Neural cell (in vitro differentiated cells): ENCODE results near the gene EMC9. TPM values are rescaled to one million over a fixed set of nuclear protein-coding genes. Genes with fewer than 3 reads are reported as not detected.

Experiments used
- H2AFZ ChIP-seq: fragments of 200-600, 300-800 bp; sonication (generic), shearing (Covaris generic); 2 replicates; pipeline ENCODE4 v1.6.0; 2014; ENCODE audit warnings: low read depth, mild to moderate bottlenecking, antibody characterized with exemption, low read length, moderate library complexity
- H3F3A ChIP-seq: fragments of 200-600 bp; shearing (Covaris generic); 2 replicates; pipeline ENCODE4 v1.6.1; 2016; ENCODE audit warnings: mild to moderate bottlenecking, moderate library complexity, mixed read lengths, antibody characterized with exemption, low read length; ENCODE audit not compliant: insufficient read depth, poor library complexity, severe bottlenecking
- H3K27ac ChIP-seq: fragments of 200-600, 300-800 bp; sonication (generic), shearing (Covaris generic); 2 replicates; pipeline ENCODE4 v1.5.1; 2014; ENCODE audit warnings: mild to moderate bottlenecking, low read length, moderate library complexity
- H3K27me3 ChIP-seq: fragments of 300-800, 200-600 bp; sonication (generic), shearing (Covaris generic); 2 replicates; pipeline ENCODE4 v1.6.0; 2014; ENCODE audit warnings: mild to moderate bottlenecking, low read depth, low read length, moderate library complexity; ENCODE audit not compliant: insufficient read depth
- H3K36me3 ChIP-seq: fragments of 300-800, 200-600 bp; sonication (generic), shearing (Covaris generic); 2 replicates; pipeline ENCODE4 v1.5.1; 2014; ENCODE audit warnings: mild to moderate bottlenecking, antibody characterized with exemption, low read length, moderate library complexity; ENCODE audit not compliant: insufficient read depth
- H3K4me2 ChIP-seq: fragments of 300-800, 200-600 bp; sonication (generic), shearing (Covaris generic); 2 replicates; pipeline ENCODE4 v1.6.0; 2014; ENCODE audit warnings: mild to moderate bottlenecking, low read length
- H3K4me3 ChIP-seq: fragments of 300-800, 200-600 bp; sonication (generic), shearing (Covaris generic); 2 replicates; pipeline ENCODE4 v1.5.1; 2014; ENCODE audit warnings: mild to moderate bottlenecking, low read length, moderate library complexity
- H3K79me2 ChIP-seq: fragments of 200-600 bp; shearing (Covaris generic); replicated peaks from 2 replicates; pipeline ENCODE4 v1.6.0; 2014; ENCODE audit warnings: mild to moderate bottlenecking, low read length, moderate library complexity; ENCODE audit not compliant: insufficient read depth
- H3K9ac ChIP-seq: fragments of 300-800, 200-600 bp; sonication (generic), shearing (Covaris generic); 2 replicates; pipeline ENCODE4 v1.6.1; 2016; ENCODE audit warnings: mild to moderate bottlenecking, low read length, mixed read lengths
- H3K9me2 ChIP-seq: fragments of 200-600 bp; shearing (Covaris generic); 2 replicates; pipeline ENCODE4 v1.6.1; 2016; ENCODE audit warnings: mild to moderate bottlenecking, low read length, mixed read lengths; ENCODE audit not compliant: insufficient read depth
- H3K9me3 ChIP-seq: fragments of 200-600, 300-800 bp; sonication (generic), shearing (Covaris generic); 2 replicates; pipeline ENCODE4 v1.6.1; 2016; ENCODE audit warnings: mild to moderate bottlenecking, mixed run types, low read length, moderate library complexity, mixed read lengths
- H4K20me1 ChIP-seq: fragments of 200-600 bp; shearing (Covaris generic); 2 replicates; pipeline ENCODE4 v1.6.1; 2016; ENCODE audit warnings: mild to moderate bottlenecking, mixed run types; ENCODE audit not compliant: insufficient read depth
- EP300 ChIP-seq: fragments of 450-650 bp; conservative IDR thresholded peaks from 2 replicates; pipeline ENCODE4 v1.6.1; 2014; ENCODE audit warnings: antibody characterized with exemption, mild to moderate bottlenecking, moderate library complexity; ENCODE audit not compliant: poor library complexity, severe bottlenecking
- EZH2 ChIP-seq: fragments of 200-600, 300-800 bp; shearing (Covaris generic), sonication (generic); IDR thresholded peaks from 2 replicates; pipeline ENCODE4 v1.6.1; 2014; ENCODE audit warnings: antibody characterized with exemption, low read length, borderline replicate concordance, mild to moderate bottlenecking; ENCODE audit not compliant: insufficient read depth, poor library complexity, severe bottlenecking
- MXI1 ChIP-seq: fragments of 450-650 bp; conservative IDR thresholded peaks from 2 replicates; pipeline ENCODE4 v1.6.1; 2014; ENCODE audit warnings: antibody characterized with exemption, mild to moderate bottlenecking; ENCODE audit not compliant: poor library complexity, severe bottlenecking
- POLR2AphosphoS5 ChIP-seq: IDR thresholded peaks from 2 replicates; pipeline ENCODE4 v1.6.1; 2012
- RAD21 ChIP-seq: fragments of 450-650 bp; conservative IDR thresholded peaks from 2 replicates; pipeline ENCODE4 v1.6.1; 2014; ENCODE audit warnings: antibody characterized with exemption, mild to moderate bottlenecking, moderate library complexity
- SMC3 ChIP-seq: fragments of 450-650 bp; conservative IDR thresholded peaks from 2 replicates; pipeline ENCODE4 v1.6.1; 2014; ENCODE audit warnings: antibody characterized with exemption, mild to moderate bottlenecking, moderate library complexity; ENCODE audit not compliant: poor library complexity
- TAF1 ChIP-seq: IDR thresholded peaks from 2 replicates; pipeline ENCODE4 v1.6.1; 2012; ENCODE audit warnings: low read depth
- polyA plus RNA-seq: library from polyadenylated mRNA; depleted of rRNA; stranded (reverse); fragments of >200 nt; gene quantifications from 2 replicates; pipeline ENCODE4 v1.2.3, GENCODE V29; 2014
- TF ChIP-seq, protein P1 (sequence below): fragments of 450-650 bp; IDR thresholded peaks from 2 replicates; pipeline ENCODE4 v1.5.1; 2014; ENCODE audit warnings: antibody characterized with exemption, mild to moderate bottlenecking, moderate library complexity; ENCODE audit not compliant: poor library complexity, severe bottlenecking
- TF ChIP-seq, protein P2 (sequence below): IDR thresholded peaks from 2 replicates; pipeline ENCODE4 v1.6.1; 2012; ENCODE audit warnings: borderline replicate concordance

The EMC9 gene
- polyA plus RNA-seq, 1 donor from 2014 or later: 45.1 TPM

DNA sequence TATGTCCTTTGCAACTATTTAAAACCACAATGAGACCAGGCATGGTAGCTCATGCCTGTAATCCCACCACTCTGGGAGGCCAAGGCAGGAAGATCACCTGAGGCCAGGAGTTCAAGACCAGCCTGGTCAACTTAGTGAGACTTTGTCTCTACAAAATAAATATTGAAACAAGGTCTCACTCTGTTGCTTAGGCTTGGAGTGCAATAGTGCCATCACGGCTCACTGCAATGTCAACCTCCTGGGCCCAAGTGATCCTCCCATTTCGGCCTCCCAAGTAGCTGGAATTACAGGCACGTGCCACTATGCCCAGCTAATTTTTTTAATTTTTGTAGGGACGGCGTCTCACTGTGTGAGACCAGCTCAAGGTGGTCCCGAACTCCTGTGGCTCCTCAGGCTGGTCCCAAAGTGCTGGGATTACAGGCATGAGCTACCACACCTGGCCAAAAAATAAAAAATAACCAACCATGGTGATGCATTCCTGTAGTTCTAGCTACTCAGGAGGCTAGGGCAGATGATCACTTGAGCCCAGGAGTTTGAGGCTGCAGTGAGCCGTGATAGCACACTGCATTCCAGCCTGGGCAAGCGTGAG lies 11.9 kb downstream of the EMC9 start:
- no peak overlapping the region for H3K4me3 ChIP-seq
- H3K9me3 ChIP-seq: no peaks in the 10 kb centered on the region
- no peaks in the 10 kb centered on the region for H3K36me3 ChIP-seq
- H3K27me3 ChIP-seq: no peaks in the 10 kb centered on the region
- H3K9ac ChIP-seq: no peak overlapping the region
- H2AFZ ChIP-seq: no peak overlapping the region
- TF ChIP-seq RAD21: no peak
- no peak for TF ChIP-seq POLR2AphosphoS5
- no peak for TF ChIP-seq MXI1
- TF ChIP-seq TAF1: no peak
- no peak for TF ChIP-seq EP300
- TF ChIP-seq, protein P1, sequence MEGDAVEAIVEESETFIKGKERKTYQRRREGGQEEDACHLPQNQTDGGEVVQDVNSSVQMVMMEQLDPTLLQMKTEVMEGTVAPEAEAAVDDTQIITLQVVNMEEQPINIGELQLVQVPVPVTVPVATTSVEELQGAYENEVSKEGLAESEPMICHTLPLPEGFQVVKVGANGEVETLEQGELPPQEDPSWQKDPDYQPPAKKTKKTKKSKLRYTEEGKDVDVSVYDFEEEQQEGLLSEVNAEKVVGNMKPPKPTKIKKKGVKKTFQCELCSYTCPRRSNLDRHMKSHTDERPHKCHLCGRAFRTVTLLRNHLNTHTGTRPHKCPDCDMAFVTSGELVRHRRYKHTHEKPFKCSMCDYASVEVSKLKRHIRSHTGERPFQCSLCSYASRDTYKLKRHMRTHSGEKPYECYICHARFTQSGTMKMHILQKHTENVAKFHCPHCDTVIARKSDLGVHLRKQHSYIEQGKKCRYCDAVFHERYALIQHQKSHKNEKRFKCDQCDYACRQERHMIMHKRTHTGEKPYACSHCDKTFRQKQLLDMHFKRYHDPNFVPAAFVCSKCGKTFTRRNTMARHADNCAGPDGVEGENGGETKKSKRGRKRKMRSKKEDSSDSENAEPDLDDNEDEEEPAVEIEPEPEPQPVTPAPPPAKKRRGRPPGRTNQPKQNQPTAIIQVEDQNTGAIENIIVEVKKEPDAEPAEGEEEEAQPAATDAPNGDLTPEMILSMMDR: no peak
- no peak for TF ChIP-seq EZH2
- TF ChIP-seq, protein P2, sequence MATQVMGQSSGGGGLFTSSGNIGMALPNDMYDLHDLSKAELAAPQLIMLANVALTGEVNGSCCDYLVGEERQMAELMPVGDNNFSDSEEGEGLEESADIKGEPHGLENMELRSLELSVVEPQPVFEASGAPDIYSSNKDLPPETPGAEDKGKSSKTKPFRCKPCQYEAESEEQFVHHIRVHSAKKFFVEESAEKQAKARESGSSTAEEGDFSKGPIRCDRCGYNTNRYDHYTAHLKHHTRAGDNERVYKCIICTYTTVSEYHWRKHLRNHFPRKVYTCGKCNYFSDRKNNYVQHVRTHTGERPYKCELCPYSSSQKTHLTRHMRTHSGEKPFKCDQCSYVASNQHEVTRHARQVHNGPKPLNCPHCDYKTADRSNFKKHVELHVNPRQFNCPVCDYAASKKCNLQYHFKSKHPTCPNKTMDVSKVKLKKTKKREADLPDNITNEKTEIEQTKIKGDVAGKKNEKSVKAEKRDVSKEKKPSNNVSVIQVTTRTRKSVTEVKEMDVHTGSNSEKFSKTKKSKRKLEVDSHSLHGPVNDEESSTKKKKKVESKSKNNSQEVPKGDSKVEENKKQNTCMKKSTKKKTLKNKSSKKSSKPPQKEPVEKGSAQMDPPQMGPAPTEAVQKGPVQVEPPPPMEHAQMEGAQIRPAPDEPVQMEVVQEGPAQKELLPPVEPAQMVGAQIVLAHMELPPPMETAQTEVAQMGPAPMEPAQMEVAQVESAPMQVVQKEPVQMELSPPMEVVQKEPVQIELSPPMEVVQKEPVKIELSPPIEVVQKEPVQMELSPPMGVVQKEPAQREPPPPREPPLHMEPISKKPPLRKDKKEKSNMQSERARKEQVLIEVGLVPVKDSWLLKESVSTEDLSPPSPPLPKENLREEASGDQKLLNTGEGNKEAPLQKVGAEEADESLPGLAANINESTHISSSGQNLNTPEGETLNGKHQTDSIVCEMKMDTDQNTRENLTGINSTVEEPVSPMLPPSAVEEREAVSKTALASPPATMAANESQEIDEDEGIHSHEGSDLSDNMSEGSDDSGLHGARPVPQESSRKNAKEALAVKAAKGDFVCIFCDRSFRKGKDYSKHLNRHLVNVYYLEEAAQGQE: no peak
- no peak for TF ChIP-seq SMC3
- no peak overlapping the region for H3K27ac ChIP-seq
- no peaks in the 10 kb centered on the region for H3F3A ChIP-seq
- no peaks in the 10 kb centered on the region for H3K9me2 ChIP-seq
- no peak overlapping the region for H3K4me2 ChIP-seq
- no peaks in the 10 kb centered on the region for H3K79me2 ChIP-seq
- H4K20me1 ChIP-seq: no peaks in the 10 kb centered on the region

DNA sequence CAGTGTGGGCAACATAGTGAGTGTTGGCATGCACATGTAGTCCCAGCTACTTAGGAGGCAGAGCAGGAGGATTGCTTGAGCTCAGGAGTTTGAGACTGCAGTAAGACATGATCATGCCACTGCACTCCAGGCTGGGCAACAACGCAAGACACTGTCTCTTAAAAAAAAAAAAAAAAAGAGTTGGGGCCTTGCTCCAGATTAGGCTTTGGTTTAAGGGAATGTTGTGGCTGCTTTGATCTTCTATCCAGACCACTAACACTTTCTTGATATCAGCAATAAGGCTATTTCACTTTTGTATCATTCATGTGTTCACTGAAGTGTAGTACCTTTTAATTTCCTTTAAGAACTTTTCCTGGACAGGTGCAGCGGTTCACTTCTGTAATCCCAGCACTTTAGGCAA lies 13.7 kb downstream of the EMC9 start:
- Histone ChIP-seq H3K27ac (no peak overlapping the region), H4K20me1 (no peaks in the 10 kb centered on the region), H2AFZ (no peak overlapping the region), H3F3A (no peaks in the 10 kb centered on the region), H3K4me3 (no peak overlapping the region), H3K4me2 (no peak overlapping the region), H3K9me3 (no peaks in the 10 kb centered on the region), H3K36me3 (no peaks in the 10 kb centered on the region), H3K9me2 (no peaks in the 10 kb centered on the region), H3K27me3 (no peaks in the 10 kb centered on the region), H3K9ac (no peak overlapping the region), H3K79me2 (no peaks in the 10 kb centered on the region)
- no peak for TF ChIP-seq MXI1
- TF ChIP-seq SMC3: no peak

DNA sequence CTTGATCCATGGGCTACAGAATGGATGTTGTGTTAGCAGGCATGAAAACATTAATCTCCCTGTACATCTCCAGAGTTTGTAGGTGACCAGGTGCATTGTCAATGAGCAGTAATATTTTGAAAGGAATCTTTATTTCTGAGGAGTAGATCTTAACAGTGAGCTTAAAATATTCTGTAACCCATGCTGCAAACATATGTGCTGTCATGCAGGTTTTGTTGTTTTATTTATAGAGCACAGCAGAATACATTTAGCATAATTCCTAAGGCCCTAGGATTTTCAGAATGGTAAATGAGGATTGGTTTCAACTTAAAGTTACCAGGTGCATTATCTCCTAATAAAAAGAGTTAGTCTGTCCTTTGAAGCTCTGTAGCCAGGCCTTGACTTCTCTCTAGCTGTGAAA lies 14.5 kb downstream of the EMC9 start:
- Histone ChIP-seq H3K4me2 (no peak overlapping the region), H3K79me2 (no peaks in the 10 kb centered on the region), H3K4me3 (no peak overlapping the region), H2AFZ (no peak overlapping the region), H3K9me3 (no peaks in the 10 kb centered on the region), H4K20me1 (no peaks in the 10 kb centered on the region), H3K9me2 (no peaks in the 10 kb centered on the region), H3K27ac (no peak overlapping the region), H3K36me3 (no peaks in the 10 kb centered on the region), H3K27me3 (no peaks in the 10 kb centered on the region), H3F3A (no peaks in the 10 kb centered on the region), H3K9ac (no peak overlapping the region)
- TF ChIP-seq, protein P1: no peak
- no peak for TF ChIP-seq TAF1
